ENCODE data around the gene ACVR2B. TPM values are rescaled to one million over a fixed set of nuclear protein-coding genes. Genes with fewer than 3 reads are reported as not detected.

The ACVR2B gene
- total RNA-seq, 1 donor from 2014 or later: 56.7 TPM

GRCh38 chr3:38522002-38522401 is 68.3 kb downstream of the ACVR2B start:
- Mint-ChIP-seq H3K4me3 (ENCODE audit: unreplicated experiment) (no peak overlapping the region), H3K9me3 (ENCODE audit: unreplicated experiment) (no peaks in the 10 kb centered on the region), H3K27me3 (ENCODE audit: unreplicated experiment) (peaks cover 2% of the 10 kb centered on the region), H3K27ac (ENCODE audit: unreplicated experiment) (no peak overlapping the region), H3K36me3 (ENCODE audit: low read depth, unreplicated experiment) (peaks cover 5% of the 10 kb centered on the region), H3K4me1 (ENCODE audit: unreplicated experiment) (peaks cover 7% of the 10 kb centered on the region)
- no peak for TF ChIP-seq CTCF (IDR thresholded peaks at IDR 0.05; ENCODE audit: unreplicated experiment)
- DNase-seq (ENCODE audit: low spot score): no peak

DNA sequence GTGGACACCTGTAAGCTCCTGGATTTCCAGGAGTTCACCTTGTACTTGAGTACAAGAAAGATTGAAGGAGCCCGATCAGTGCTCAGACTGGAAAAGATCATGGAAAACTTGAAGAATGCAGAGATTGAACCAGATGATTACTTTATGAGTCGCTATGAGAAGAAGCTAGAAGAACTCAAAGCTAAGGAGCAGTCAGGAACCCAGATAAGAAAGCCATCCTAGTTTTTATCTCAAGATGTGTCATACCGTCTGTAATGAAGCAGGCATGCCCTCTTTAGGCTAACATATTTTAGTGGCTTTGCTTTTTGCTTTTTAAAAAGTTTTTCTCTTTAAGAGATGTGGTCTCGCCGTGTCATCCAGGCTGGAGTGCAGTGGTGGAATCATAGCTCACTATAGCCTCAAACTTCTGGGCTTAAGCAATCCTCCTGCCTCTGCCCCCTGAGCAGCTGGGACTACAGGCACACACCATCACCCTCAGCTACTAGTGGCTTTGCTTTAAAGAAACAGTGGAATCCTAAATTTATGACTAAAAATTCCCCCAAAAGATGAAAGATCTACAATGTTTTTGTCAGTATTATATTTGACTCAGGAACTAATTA is 70.5 kb downstream of the ACVR2B start:
- Mint-ChIP-seq H3K27ac (ENCODE audit: unreplicated experiment) (no peak overlapping the region), H3K4me3 (ENCODE audit: unreplicated experiment) (no peak overlapping the region), H3K9me3 (ENCODE audit: unreplicated experiment) (no peaks in the 10 kb centered on the region), H3K27me3 (ENCODE audit: unreplicated experiment) (peaks cover 2% of the 10 kb centered on the region), H3K4me1 (ENCODE audit: unreplicated experiment) (peaks cover 7% of the 10 kb centered on the region), H3K36me3 (ENCODE audit: low read depth, unreplicated experiment) (peaks cover 5% of the 10 kb centered on the region)
- DNase-seq (ENCODE audit: low spot score): no peak
- TF ChIP-seq CTCF (IDR thresholded peaks at IDR 0.05; ENCODE audit: unreplicated experiment): no peak

- TF ChIP-seq CTCF (IDR thresholded peaks at IDR 0.05; ENCODE audit: unreplicated experiment): no peak
- no peak for DNase-seq (ENCODE audit: low spot score)
- H3K36me3 Mint-ChIP-seq (ENCODE audit: low read depth, unreplicated experiment): peaks cover 5% of the 10 kb centered on the region
- no peak overlapping the region for H3K4me3 Mint-ChIP-seq (ENCODE audit: unreplicated experiment)
- H3K4me1 Mint-ChIP-seq (ENCODE audit: unreplicated experiment): no peaks in the 10 kb centered on the region
- no peak overlapping the region for H3K27ac Mint-ChIP-seq (ENCODE audit: unreplicated experiment)
- no peaks in the 10 kb centered on the region for H3K9me3 Mint-ChIP-seq (ENCODE audit: unreplicated experiment)
- H3K27me3 Mint-ChIP-seq (ENCODE audit: unreplicated experiment): no peaks in the 10 kb centered on the region
Measured at GRCh38 chr3:38526792-38527191, 73.1 kb downstream of the ACVR2B start.

DNA sequence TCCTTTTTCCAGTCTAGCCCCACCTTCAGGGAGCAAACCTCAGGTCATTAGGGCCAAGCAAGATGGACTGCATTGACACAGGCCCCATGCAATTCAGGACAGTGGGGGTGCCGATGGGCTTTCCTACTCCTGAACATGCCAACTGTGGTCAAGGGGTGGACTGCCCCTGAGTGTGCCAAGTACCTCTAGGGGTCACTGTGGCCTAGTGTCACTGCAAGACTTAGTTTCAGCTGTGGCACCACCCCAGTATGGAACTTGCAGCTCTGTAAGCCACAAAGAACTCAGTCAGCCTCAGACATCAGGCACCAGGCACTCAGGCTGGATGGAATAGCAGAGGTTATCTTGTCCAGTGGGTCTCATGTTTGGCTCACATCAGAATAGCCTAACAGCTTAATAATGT is 74.8 kb downstream of the ACVR2B start:
- H3K27ac Mint-ChIP-seq (ENCODE audit: unreplicated experiment): no peak overlapping the region
- no peak for TF ChIP-seq CTCF (IDR thresholded peaks at IDR 0.05; ENCODE audit: unreplicated experiment)
- no peaks in the 10 kb centered on the region for H3K9me3 Mint-ChIP-seq (ENCODE audit: unreplicated experiment)
- H3K4me1 Mint-ChIP-seq (ENCODE audit: unreplicated experiment): no peaks in the 10 kb centered on the region
- no peak for DNase-seq (ENCODE audit: low spot score)
- no peaks in the 10 kb centered on the region for H3K27me3 Mint-ChIP-seq (ENCODE audit: unreplicated experiment)
- no peak overlapping the region for H3K4me3 Mint-ChIP-seq (ENCODE audit: unreplicated experiment)
- H3K36me3 Mint-ChIP-seq (ENCODE audit: low read depth, unreplicated experiment): peaks cover 5% of the 10 kb centered on the region

DNA sequence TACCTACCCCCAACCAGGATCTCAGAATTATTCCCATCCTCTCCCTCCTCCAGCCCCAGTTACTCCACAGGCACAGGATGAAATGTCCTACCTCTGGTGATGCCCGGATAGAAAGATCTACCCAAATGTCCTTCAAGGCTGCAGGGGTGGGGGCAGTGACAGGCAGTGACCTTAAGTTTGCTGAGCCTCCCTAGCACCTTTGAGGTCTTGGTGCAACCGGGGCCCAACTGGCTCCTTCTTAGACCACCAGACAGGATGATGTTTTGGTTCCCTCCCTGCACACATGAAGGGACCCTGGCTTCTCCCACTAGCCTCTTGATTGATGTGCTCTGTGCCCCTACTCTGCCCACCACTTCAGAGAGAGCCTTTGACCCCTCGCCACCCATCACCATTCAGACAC is 78.8 kb downstream of the ACVR2B start:
- Mint-ChIP-seq H3K4me3 (ENCODE audit: unreplicated experiment) (no peak overlapping the region), H3K9me3 (ENCODE audit: unreplicated experiment) (peaks cover 4% of the 10 kb centered on the region), H3K36me3 (ENCODE audit: low read depth, unreplicated experiment) (peaks cover 9% of the 10 kb centered on the region), H3K27me3 (ENCODE audit: unreplicated experiment) (no peaks in the 10 kb centered on the region), H3K27ac (ENCODE audit: unreplicated experiment) (no peak overlapping the region), H3K4me1 (ENCODE audit: unreplicated experiment) (no peaks in the 10 kb centered on the region)
- no peak for TF ChIP-seq CTCF (IDR thresholded peaks at IDR 0.05; ENCODE audit: unreplicated experiment)
- DNase-seq (ENCODE audit: low spot score): no peak
